HG03457 (cell line): ENCODE data around the gene ROBO3.
A peak's percentile ranks its signal among the peaks of the same experiment; 100 is the strongest.

Experiments used
- ATAC-seq: cut with Tn5 transposase; IDR thresholded peaks from one replicate; pipeline ENCODE4 v1.9.1; 2021; ENCODE audit warnings: moderate number of reproducible peaks; ENCODE audit not compliant: unreplicated experiment

The ROBO3 gene

DNA sequence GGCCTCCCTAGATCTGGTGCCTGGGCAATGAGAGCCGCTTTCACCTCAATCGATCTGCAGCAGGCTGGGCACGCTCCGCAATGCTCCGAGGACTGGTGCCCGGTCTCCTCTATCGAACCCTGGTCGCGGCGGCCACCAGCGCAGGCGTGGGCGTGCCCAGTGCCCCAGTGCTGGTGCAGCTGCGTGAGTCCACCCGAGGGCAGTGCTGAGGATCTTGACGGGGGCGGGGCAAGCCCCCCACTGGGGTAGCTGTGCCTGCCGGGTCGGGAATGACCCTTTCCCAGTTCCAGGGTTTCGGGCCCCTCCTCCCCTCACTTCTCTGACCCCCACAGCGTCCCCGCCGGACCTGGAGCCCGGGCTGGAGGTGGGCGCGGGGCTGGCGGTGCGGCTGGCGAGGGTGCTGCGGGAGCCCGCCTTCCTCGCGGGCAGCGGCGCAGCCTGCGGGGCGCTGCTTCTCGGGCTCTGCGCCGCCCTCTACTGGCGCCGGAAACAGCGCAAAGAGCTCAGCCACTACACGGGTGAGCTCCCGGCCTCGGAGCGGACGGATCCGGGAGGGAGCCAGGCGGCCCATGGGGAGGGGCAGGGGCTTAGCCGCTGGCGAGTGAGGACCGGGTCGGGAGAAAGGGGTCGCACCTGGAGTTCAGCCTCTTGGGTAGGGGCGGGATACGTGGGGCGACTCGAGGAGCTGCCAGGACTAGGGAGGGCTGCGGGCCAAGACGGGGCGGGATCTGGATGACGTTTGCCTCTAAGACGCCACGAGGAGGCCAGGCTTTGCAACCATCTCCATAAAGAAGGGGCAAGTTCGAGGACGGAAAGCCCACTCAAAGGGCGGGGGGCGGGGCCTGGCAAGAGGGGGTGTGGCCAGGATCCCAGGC lies 10.9 kb downstream of the ROBO3 start:
- peak; percentile 87 for ATAC-seq

DNA sequence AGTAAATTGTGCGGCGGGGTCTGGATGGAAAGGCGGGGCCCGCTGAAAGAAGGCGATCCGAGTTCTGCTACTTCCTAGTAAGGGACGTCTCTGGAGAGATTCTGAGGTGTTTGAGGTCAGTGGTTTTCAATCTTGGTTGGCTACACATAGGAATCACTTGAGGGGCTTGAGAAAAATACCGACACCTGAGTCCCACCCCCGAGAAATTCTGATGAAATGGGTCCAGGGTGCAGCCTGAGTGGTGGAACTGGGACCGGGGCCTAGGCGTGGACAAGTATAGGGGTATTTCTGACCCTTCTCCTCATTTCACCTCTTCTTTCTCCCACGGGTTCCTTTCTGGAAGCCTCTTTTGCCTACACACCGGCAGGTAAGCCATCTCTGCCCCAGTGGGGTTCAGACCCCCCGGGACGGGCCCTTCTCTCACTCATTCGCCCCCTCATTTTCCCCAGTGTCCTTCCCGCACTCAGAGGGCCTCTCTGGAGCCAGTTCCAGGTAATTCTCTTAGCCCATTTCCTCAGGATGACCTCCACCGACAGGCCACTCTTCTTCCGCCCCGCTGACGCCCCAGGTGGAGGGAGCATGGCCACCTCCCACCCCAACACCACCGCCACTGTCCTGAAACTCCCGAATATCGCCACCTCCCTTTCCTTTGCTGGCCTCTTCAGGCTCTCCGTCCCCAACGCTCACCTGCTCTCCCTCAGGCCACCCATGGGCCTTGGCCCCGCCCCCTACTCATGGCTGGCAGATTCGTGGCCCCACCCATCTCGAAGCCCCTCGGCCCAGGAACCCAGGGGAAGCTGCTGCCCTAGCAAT lies 11.8 kb downstream of the ROBO3 start:
- no peak for ATAC-seq

DNA sequence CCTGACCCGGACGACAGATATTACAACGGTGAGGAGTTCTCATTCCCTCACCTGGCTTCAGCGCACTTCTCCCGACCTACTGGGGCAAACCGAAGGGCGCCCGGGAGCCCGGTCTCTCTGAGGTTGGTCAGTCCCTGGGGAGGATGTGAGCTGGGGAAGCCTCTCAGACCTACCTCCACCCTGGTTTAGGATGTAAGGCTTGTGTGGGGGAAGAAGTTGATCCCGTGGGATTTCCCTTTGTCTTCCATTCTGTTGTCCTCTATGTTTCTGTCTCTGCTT lies 12.3 kb downstream of the ROBO3 start:
- no peak for ATAC-seq

DNA sequence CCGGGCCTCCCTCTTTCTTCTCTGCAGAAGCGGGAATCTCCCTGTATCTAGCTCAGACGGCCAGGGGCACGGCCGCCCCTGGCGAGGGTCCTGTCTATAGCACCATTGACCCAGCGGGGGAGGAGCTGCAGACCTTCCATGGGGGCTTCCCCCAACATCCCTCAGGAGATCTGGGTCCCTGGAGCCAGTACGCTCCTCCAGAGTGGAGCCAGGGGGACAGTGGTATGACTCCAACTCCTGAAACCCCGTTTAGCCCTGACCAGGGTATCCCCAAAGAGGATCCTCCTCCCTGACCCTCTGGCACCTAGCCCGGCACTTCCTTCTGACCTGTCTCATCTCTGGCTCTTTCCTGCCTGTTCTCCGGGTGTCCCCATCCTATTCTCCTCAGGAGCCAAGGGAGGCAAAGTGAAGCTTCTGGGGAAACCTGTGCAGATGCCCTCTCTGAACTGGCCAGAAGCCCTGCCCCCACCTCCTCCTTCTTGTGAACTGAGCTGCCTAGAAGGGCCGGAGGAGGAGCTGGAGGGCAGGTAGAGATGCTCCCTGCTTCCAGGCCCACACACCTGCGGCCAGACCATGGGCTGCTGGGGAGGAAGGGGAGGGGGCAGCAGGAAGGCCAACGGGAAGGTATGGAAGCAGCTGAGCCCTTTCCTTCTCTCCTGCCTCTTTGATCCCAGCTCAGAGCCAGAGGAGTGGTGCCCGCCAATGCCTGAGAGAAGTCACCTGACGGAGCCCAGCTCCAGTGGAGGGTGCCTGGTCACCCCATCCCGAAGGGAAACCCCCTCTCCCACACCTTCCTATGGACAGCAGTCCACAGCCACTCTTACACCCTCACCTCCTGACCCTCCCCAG lies 12.9 kb downstream of the ROBO3 start:
- ATAC-seq = no peak

- ATAC-seq = no peak
Measured at GRCh38 chr11:124878759-124879492, 13.7 kb downstream of the ROBO3 start.

- ATAC-seq = no peak
Measured at GRCh38 chr11:124879493-124880289, 14.5 kb downstream of the ROBO3 start.

- ATAC-seq = no peak
Measured at GRCh38 chr11:124880290-124880611, 15.0 kb downstream of the ROBO3 start.

DNA sequence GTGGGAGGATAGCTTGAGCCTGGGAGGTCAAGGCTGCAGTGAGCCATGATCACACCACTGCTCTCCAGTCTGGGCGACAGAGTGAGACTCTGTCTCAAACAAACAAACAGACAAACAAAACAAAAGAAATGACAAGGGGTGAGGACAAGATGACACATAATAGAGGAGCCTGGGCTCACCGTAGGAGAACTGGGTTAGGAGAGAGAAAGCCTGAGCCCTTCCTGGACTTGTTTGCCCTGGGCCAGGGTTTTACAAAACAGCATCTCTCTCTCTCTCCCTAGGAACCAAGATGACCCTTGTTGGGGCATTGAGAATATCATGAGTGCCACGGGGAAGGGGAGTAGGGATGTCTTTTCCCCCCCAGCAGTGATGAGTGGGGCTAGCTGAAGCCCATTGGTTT lies 15.7 kb downstream of the ROBO3 start:
- no peak for ATAC-seq

- no peak for ATAC-seq
Measured at GRCh38 chr11:124882339-124883071, 17.3 kb downstream of the ROBO3 start.

DNA sequence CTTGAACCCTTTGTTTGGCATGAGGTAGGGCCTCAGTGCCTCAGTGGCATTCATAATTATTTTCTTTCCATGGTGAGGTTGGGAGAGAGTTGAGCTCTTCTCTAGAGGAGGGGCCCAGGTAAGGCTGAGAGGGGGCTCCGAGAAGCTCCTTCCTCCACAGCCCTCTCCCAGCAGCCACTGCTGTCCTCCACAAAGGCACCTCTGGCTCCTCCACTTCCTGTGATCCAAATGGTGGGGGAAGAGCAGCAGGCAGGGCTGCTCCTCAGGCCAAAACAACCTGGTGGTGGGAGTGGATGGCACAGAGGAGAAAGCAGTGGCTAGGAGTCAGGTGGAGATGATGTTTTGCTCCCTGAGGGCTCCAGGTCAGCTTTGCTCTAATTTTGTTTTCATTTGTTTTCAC lies 19.1 kb downstream of the ROBO3 start:
- no peak for ATAC-seq

GRCh38 chr11:124884869-124885479 lies 19.7 kb downstream of the ROBO3 start:
- no peak for ATAC-seq

DNA sequence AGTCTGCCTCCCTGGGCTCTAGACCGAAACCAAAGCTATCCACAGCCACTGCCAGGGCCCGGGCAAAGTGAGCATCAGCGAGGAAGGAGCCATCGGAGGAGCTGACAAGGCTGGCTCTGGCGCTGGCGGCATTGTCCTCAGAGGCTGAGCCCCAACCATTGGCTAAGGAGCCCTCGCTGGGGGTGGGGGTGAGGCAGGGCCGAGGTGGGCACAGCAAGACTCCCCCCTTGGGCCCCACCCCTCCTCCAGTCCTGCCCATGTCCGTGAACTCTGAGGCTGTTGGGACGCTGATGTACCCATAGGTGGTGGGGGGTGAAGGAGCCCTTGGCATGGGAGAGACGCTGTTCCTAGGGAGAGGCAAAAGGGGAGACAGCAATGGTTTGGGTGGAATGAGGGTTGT lies 21.2 kb downstream of the ROBO3 start:
- no peak for ATAC-seq

- no peak for ATAC-seq
Measured at GRCh38 chr11:124886978-124887666, 21.9 kb downstream of the ROBO3 start.

DNA sequence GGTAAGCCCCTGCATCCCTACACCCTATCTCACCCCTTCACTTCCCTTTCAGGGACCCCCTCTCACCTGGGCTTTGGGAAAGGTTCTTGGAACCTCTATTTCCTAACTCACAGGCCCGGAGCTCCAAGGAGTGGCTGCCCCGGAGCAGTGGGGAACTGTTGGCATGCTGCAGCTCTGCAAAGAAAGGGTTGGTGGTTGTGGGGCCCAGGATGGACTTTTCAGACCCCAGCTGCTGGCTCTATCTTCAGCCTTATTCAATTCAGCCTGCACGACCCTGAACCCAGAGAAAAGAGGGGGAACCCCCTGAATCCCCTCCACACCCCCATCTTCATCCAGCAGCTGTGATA lies 22.4 kb downstream of the ROBO3 start:
- no peak for ATAC-seq

- ATAC-seq = no peak
Measured at GRCh38 chr11:124889191-124890091, 24.2 kb downstream of the ROBO3 start.

GRCh38 chr11:124890151-124890550 lies 24.9 kb downstream of the ROBO3 start:
- ATAC-seq = no peak

GRCh38 chr11:124890683-124891372 lies 25.6 kb downstream of the ROBO3 start:
- ATAC-seq = no peak
